ENCODE data around the gene WDR83.
A peak's percentile ranks its signal among the peaks of the same experiment; 100 is the strongest.
"Not testable (repeated sequence)": the region's sequence is repeated elsewhere in the genome, so short reads cannot be mapped to it uniquely, and the experiment has no call there.

Gene WDR83

GRCh38 chr19:12666265-12667048 is at the start of gene WDR83, which contains the start of gene MAN2B1:
Gene WDR83 (plus strand): TSS chr19:12666807. CDS start chr19:12669791, 2,984 bp downstream.
Gene MAN2B1 (minus strand): TSS chr19:12666742. CDS start chr19:12666701, 41 bp downstream.
- DNase-seq (ENCODE audit: low spot score), result peak; percentile 74

GRCh38 chr19:12617646-12618045 is 49.0 kb upstream of the WDR83 start:
- no peak for DNase-seq (ENCODE audit: low spot score)

GRCh38 chr19:12621253-12622024 is 45.2 kb upstream of the WDR83 start:
- DNase-seq (ENCODE audit: low spot score), result not testable (repeated sequence)

DNA sequence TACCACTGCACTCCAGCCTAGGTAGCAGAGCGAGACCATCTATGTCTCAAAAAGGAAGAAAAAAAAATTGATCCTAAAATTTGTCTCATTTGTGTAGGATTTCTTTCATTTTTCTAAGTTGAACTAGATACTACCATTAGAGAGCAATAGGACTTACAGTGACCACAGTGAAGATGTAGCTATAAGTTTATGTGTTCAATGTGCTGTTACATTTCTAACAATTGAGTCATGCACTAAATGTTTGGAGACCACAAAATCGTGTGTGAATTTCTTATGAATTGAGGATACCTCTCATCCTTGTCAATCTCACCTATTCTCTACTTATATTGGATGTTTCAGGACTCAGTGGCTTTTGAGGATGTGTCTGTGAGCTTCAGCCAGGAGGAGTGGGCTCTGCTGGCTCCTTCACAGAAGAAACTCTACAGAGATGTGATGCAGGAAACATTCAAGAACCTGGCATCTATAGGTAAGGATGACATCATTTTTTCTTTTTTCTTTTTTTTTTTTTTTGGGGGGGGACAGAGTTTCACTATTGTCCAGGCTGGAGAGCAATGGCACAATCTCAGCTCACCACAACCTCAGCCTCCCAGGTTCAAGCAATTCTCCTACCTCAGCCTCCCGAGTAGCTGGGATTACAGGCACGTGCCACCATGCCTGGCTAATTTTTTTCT is 43.1 kb upstream of the WDR83 start:
- DNase-seq (ENCODE audit: low spot score), result no peak

GRCh38 chr19:12626958-12627357 is 39.6 kb upstream of the WDR83 start:
- DNase-seq (ENCODE audit: low spot score), result no peak

- no peak for DNase-seq (ENCODE audit: low spot score)
These were observed 38.3 kb upstream of the WDR83 start for GRCh38 chr19:12628040-12629022.

- no peak for DNase-seq (ENCODE audit: low spot score)
These were observed 37.4 kb upstream of the WDR83 start for GRCh38 chr19:12629215-12629614.

DNA sequence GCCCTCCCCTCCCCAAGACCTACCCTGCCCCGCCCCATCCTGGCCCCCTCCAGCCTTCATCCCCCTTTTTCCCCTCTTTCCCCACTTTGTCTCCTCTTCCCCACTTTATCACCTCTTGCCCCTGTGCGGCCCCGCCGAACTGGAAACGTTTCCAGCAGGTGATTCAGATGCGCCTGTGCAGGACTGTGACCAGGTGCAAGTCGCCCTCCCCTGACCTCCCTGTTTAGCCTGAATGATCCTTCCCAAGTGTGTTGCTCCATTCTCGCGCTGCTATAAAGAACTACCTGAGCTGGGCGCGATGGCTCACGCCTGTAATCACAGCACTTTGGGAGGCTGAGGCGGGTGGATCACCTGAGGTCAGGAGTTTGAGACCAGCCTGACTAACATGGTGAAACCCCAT is 30.0 kb upstream of the WDR83 start:
- no peak for DNase-seq (ENCODE audit: low spot score)

DNA sequence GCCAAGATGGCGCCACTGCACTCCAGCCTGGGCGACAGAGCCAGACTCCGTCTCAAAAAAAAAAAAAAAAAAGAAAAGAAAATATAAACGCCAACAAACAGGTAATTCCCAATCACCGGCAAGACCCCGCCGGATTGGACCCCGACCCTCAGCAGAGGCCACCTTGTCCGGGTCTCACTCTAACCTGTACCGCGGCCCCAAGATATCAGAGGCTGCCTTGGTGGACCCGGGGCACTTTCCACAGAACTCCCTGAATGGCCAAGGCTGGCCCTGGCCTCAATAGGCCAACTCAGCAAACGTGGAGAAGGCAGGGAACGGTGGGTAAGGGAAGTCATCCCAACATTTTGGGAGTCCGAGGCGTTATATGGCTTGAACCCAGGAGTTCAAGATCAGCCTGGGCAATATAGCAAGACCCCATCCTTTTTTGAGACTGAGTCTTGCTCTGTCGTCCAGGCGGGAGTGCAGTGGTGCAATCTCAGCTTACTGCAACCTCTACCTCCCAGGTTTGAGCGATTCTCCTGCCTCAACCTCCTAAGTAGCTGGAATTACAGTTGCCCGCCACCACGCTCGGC is 27.9 kb upstream of the WDR83 start:
- no peak for DNase-seq (ENCODE audit: low spot score)

DNA sequence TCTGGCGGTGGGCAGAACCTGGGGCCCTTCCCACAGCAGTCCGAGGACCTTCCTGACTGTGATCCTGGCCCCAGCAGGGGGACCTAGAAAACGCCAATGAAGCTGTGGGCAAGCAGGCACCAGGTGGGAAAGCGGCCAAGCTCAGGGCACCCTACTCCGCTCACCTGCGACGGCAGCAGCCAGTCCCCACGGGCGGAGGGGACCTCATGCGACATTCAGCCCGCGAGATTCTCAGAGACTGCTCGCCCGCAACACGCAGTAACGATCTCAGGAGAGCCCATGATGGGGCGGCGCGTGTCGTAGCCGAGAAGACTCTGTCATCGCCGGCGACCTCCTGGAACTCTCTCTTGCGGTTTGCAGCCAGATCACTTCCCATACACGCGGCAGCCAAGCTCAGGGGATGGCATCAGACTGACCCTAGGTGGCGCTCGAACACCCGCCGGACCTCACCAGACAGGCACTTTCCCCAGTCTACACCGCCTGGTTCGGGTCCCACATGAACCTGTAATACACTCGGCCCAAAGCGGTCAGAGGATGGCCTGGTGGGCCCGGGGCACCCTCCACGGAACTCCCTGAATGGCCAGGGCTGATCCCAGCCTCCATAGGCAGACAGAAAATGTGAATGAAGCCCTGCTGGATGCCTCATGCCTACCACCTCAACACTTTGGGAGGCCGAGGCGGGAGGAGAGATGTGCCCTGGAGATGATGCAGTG is 26.6 kb upstream of the WDR83 start:
- peak; percentile 88 for DNase-seq (ENCODE audit: low spot score)

DNA sequence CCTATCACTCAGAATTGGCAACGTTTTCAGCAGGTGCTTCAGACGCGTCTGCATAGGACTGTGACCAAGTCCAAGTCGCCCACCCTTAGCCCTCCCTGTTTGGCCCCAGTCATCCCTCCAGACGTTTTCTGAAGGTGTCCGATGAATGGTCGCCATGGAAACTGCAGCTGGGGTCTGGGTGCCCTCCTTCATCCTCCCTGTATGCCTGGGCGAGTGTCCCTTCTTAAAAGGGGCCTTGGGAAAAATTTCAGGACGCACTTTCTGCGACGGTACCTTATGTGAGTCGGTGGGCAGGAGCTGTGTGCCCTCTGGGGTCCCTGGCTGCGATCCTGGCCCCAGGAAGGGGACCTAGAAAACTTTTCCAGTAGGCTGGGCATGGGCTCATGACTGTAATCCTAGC is 25.2 kb upstream of the WDR83 start:
- no peak for DNase-seq (ENCODE audit: low spot score)

GRCh38 chr19:12642506-12642905 is 24.1 kb upstream of the WDR83 start:
- no peak for DNase-seq (ENCODE audit: low spot score)

GRCh38 chr19:12643716-12644115 is 22.9 kb upstream of the WDR83 start:
- DNase-seq (ENCODE audit: low spot score), result not testable (repeated sequence)

GRCh38 chr19:12646551-12646950 is 20.1 kb upstream of the WDR83 start:
- no peak for DNase-seq (ENCODE audit: low spot score)

DNA sequence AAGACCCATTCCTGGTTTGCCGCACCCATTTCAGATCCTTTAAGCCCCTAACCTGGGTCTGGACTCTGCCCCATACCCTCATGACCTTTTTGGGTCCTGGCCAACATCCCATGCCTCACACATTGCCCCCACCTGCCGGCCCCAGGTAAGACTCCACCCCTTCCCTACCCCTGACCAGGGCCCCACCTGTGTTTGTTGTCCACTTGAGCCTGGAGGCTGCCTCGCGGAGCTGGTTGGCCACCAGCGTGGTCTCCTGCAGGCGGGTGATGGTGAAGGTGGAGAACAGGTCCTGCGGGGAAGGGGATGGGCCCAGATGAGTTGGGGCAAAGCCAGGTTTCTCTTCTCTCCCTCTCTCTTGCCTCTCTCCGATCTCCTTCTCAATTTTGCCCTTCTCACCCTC is 19.6 kb upstream of the WDR83 start:
- no peak for DNase-seq (ENCODE audit: low spot score)

DNA sequence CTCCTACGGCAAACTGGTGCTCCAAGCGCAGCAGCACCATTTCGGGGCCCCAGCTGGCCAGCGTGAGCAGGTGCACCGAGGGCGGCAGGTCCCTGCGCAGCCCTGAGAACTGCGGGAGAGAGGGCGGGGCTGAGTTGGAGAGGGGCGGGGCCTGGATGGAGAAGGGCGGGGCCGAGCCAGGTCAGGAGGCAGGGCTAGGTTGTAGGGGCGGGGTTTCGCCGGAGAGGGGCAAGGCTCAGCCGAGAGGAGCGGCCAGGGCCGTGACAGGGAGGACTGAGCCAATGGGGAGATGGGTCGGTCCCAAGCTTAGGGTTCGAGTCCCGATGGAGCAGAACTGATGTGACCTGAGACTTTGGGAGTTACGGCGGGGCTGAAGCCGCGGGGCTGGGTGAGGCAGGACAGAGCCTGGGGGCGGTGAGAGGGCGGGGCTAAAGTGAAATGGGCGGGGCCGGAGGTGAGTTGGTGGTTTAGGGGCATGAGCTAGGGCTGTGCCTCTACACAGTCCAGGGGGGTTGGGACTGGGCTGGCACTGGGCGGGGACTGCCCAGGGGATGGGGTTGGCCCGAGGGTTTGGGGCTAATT is 19.0 kb upstream of the WDR83 start:
- DNase-seq (ENCODE audit: low spot score), result no peak

- DNase-seq (ENCODE audit: low spot score), result no peak
These were observed 18.5 kb upstream of the WDR83 start for GRCh38 chr19:12648088-12648487.

- DNase-seq (ENCODE audit: low spot score), result no peak
These were observed 16.7 kb upstream of the WDR83 start for GRCh38 chr19:12649941-12650340.

DNA sequence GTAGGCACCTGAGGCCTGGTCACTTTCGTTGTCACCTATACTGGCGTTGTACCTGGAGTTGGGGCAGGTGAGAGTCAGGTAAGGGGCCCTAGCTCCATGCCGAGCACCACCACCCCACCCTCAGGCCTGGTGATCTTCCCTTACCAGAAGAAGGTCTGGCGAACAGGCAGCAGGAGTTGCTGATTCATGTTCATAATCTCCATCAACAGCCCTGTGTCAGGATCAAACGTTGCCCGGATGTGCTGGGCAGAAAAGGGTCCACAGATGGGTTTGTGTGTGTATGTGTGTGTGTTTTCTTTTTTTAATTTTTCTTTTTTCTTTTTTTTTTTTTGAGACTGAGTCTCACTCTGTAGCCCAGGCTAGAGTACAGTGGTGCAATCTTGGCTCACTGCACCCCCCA is 14.4 kb upstream of the WDR83 start:
- no peak for DNase-seq (ENCODE audit: low spot score)

DNA sequence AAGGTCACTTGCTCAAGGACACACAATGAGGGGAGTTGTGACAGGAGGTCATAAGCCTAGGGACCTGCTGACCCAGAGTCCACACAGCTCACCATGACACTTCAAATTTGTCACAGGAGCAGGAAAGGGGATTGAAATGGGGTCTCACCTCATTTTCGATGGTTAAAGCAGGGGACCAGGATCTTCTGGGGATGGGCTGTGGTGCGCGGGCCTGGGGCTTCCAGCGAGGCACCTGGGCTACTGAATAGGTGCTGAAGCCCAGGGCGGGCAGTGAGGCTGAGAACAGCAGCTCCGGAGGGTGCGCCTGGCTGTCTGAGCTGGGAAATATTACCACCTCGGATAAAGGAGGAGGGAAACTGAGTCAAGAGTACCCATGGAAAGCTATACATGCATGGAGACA is 11.1 kb upstream of the WDR83 start:
- no peak for DNase-seq (ENCODE audit: low spot score)

Measured in activated CD4-positive, alpha-beta T cell treated with anti-CD3 and anti-CD28 coated beads, Interleukin-2, Interleukin-4, amounts not matched to agents 100 ng/mL and 50 ng/mL, durations not matched to agents 16 hours and 8 hours (primary cell).